Esophagus muscularis mucosa (tissue), 4 donors: ENCODE results near the gene RABL6.
"Not testable (repeated sequence)": the region's sequence is repeated elsewhere in the genome, so short reads cannot be mapped to it uniquely, and the experiment has no call there.

ENCODE experiments used
- CTCF ChIP-seq, 3 experiments: fragments of 200-600 bp in 2 of 3; fragments of 450-650 bp in 1 of 3; sonication (generic) in 2 of 3; IDR thresholded peaks; one replicate each; pipeline ENCODE4 v1.5.1; 2017 to 2019; ENCODE audit warnings: antibody characterized with exemption in 3 of 3, mild to moderate bottlenecking in 2 of 3, moderate library complexity in 1 of 3
- EP300 ChIP-seq: sonication (generic); formaldehyde crosslinking; IDR thresholded peaks from one replicate; pipeline ENCODE4 v1.6.1; 2017; ENCODE audit warnings: antibody characterized with exemption
- POLR2A ChIP-seq: fragments of 450-650 bp; IDR thresholded peaks from one replicate; pipeline ENCODE4 v1.6.1; 2017; ENCODE audit warnings: antibody characterized with exemption, moderate library complexity, mild to moderate bottlenecking, low read depth
- POLR2AphosphoS5 ChIP-seq, 2 donors: sonication (generic); formaldehyde crosslinking; IDR thresholded peaks; one replicate each; pipeline ENCODE4 v1.6.1; 2017; ENCODE audit warnings: antibody characterized with exemption in 2 of 2

GRCh38 chr9:136837856-136838277 lies 30.1 kb downstream of the RABL6 start:
- TF ChIP-seq POLR2AphosphoS5 (IDR thresholded peaks at IDR 0.05); CTCF (IDR thresholded peaks at IDR 0.05); POLR2A; EP300: not testable (repeated sequence)
